SU-DHL-6 (cell line): ENCODE data around the gene TNS3.

Experiments
- EZH2phosphoT487 ChIP-seq: fragments of 200-600 bp; sonication (generic), shearing (Covaris generic); conservative IDR thresholded peaks from 2 replicates; pipeline ENCODE4 v1.6.1; 2018; ENCODE audit warnings: mild to moderate bottlenecking, antibody characterized with exemption, low read length, moderate library complexity, mixed read lengths
- TF ChIP-seq, protein P1 (sequence below): fragments of 200-600 bp; sonication (generic); IDR thresholded peaks from one replicate; pipeline ENCODE4 v1.5.1; 2017; ENCODE audit warnings: antibody characterized with exemption, mild to moderate bottlenecking, low read length, moderate library complexity; ENCODE audit not compliant: insufficient read depth, poor library complexity, severe bottlenecking

DNA sequence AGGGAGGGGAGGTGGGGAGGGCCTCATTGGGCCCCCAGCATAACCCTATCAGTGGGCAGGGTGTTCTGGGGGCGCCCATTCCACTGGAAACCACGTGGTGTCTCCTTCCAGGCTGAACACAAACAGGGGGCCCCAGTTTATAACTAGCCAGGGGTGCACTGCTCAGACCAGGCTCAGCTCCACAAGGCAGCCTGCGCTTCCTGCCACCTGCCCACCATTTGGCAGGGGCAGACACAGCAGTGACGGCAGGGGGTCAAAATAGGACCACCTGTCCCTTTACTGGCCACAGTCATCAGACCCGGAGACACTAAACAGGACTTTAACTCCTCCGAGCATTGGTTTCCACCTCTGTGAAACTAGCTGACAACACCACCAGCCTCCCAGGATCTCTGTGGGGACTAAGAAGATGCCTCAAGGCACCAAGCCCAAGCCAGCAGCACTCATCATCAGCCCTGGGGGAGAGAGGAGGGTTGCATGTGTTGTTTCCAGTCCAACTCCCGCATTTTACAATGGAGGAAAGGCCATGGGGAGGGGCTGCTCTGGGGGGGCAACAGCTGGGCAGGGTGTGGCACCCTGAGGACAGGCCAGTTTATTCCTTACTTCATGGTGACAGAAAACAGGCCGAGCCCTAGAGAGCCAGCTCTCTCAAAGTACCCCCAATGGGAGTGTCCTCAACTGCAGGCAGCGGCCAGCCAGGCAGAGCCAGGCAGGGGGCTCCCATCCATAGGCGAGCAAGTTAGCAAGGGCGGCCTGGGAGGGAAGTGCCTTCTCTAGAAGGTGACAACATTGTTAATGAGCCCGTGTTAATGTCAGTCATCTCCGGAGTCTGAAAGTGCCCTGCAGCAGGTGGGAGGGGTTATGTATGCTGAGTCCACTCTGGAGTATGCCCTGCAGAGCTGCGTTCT, 127.6 kb downstream of the TNS3 start:
- TF ChIP-seq, protein P1, sequence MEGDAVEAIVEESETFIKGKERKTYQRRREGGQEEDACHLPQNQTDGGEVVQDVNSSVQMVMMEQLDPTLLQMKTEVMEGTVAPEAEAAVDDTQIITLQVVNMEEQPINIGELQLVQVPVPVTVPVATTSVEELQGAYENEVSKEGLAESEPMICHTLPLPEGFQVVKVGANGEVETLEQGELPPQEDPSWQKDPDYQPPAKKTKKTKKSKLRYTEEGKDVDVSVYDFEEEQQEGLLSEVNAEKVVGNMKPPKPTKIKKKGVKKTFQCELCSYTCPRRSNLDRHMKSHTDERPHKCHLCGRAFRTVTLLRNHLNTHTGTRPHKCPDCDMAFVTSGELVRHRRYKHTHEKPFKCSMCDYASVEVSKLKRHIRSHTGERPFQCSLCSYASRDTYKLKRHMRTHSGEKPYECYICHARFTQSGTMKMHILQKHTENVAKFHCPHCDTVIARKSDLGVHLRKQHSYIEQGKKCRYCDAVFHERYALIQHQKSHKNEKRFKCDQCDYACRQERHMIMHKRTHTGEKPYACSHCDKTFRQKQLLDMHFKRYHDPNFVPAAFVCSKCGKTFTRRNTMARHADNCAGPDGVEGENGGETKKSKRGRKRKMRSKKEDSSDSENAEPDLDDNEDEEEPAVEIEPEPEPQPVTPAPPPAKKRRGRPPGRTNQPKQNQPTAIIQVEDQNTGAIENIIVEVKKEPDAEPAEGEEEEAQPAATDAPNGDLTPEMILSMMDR: no peak
- no peak for TF ChIP-seq EZH2phosphoT487
